ENCODE measurements around the gene MRPL39. TPM values are rescaled to one million over a fixed set of nuclear protein-coding genes. Genes with fewer than 3 reads are reported as not detected.

Gene MRPL39
- total and polyA plus RNA-seq, 12 donors, result 39.3 to 73.6 (median 52.7) TPM

DNA sequence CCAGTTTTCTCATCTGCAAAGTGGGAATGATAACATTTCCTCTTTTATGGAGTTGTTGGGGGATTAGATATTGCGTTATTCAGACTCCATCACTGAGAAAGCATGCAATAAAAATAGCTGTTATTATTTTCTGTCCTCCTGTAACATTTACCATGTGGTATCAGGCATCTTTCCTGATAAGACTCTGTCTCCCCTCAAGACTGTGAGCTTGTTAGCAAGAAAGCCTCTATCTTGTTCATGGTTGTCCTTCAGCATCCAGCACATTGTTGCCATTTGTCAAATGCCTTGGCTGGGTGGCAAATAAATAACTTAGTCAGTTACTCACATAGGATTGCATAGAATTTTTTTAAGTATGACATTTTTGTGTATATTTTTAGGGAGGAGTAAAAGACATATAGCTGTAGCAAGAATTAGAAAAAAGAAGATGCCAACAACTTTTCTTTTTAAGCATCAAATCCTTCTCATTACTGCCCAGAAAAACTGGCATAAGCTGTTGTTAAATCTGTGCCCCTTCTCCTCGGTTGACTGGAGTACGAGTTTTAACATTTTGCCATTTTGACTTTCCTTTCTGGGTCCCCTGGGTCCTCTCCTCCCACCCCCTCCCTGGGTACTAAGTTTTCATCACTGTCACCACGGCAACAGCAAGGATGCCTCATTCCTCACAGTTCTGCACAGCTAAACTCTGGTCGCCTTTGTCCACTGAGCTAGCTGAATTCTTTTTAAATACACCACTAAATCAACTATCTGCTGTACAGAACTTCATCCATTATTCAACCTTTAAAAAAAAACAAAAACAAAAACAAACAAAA is 30.8 kb upstream of the MRPL39 start:
- intact Hi-C loops (cut with DNase I), result loop anchor here in 3 of 10 donors (2.0 to 5.0 kb wide), 2 partner anchors 29 to 39 kb away; no protein-coding TSS in a partner anchor
- DNase-seq, result no peak
- Histone ChIP-seq H3K4me3 (peak overlapping the region in 6 of 10 donors; percentile 66 to 93 (median 84)), H3K4me1 (peaks cover 0 to 41% (median 22%) of the 10 kb centered on the region in 9 donors), H3K9me3 (no peaks in the 10 kb centered on the region), H3K27me3 (peaks cover 0 to 32% (median 0%) of the 10 kb centered on the region in 7 donors), H3K36me3 (peaks cover 0 to 12% (median 0%) of the 10 kb centered on the region in 9 donors), H3K27ac (peak overlapping the region in 8 of 10 donors; percentile 86 to 98 (median 91))
- no peak for ATAC-seq
- WGBS, 2 donors, result 38 to 45% methylated on average over 5 of the region's 5 CpGs
- TF ChIP-seq, protein P1, sequence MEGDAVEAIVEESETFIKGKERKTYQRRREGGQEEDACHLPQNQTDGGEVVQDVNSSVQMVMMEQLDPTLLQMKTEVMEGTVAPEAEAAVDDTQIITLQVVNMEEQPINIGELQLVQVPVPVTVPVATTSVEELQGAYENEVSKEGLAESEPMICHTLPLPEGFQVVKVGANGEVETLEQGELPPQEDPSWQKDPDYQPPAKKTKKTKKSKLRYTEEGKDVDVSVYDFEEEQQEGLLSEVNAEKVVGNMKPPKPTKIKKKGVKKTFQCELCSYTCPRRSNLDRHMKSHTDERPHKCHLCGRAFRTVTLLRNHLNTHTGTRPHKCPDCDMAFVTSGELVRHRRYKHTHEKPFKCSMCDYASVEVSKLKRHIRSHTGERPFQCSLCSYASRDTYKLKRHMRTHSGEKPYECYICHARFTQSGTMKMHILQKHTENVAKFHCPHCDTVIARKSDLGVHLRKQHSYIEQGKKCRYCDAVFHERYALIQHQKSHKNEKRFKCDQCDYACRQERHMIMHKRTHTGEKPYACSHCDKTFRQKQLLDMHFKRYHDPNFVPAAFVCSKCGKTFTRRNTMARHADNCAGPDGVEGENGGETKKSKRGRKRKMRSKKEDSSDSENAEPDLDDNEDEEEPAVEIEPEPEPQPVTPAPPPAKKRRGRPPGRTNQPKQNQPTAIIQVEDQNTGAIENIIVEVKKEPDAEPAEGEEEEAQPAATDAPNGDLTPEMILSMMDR (IDR thresholded peaks at IDR 0.05), result no peak

DNA sequence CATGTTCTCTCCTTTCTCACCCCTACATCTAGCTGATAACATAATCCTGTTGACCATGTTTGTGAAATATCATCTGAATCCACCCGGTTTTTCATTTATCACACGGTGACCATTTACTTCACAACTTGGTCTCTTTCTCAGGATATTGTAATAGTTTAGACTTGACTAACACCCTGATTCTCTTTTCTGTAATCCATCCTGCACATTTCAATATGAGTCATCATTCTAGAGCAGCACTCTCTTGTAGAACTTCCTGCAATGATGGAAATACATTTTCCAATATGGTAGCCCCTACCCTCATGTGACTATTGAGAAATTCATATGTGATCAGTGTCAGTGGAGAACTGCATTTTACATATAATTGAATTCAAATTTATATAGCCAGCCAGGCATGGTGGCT is 29.4 kb upstream of the MRPL39 start:
- Histone ChIP-seq H3K4me3 (no peak overlapping the region), H3K27me3 (peaks cover 0 to 32% (median 0%) of the 10 kb centered on the region in 7 donors), H3K9me3 (no peaks in the 10 kb centered on the region), H3K4me1 (peaks cover 0 to 29% (median 22%) of the 10 kb centered on the region in 9 donors), H3K36me3 (no peaks in the 10 kb centered on the region), H3K27ac (no peak overlapping the region)
- TF ChIP-seq, protein P1 (IDR thresholded peaks at IDR 0.05), result no peak
- intact Hi-C loops (cut with DNase I), result loop anchor here in 1 of 10 donors (5.0 kb wide), 1 partner anchor 41 kb away; no protein-coding TSS in a partner anchor
- ATAC-seq (no peak), DNase-seq (no peak)
- WGBS, 2 donors, result 94 to 96% methylated on average over 2 of the region's 2 CpGs

DNA sequence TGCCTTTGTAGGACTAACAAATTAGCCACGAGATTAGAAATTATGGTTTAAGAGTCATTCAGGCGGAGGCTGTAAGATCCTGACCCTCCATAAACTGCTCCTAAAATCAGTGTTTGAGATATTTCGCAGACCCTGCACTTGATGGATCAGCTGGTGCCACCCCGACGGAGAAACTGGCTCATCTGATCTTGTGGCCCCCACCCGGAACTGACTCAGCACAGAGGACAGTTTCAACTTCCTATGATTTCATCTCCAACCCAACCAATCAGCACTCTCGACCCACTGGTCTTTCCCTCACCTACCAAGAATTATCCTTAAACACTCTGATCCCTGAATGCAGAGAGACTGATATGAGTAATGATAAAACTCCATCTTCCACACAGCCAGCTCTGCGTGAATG is 28.0 kb upstream of the MRPL39 start:
- Histone ChIP-seq H3K27me3 (peaks cover 0 to 27% (median 0%) of the 10 kb centered on the region in 7 donors), H3K27ac (no peak overlapping the region), H3K4me1 (peaks cover 0 to 18% (median 14%) of the 10 kb centered on the region in 9 donors), H3K36me3 (no peaks in the 10 kb centered on the region), H3K4me3 (no peak overlapping the region), H3K9me3 (no peaks in the 10 kb centered on the region)
- 75 to 76% methylated on average over 8 of the region's 8 CpGs for WGBS, 2 donors
- intact Hi-C loops (cut with DNase I), result loop anchor here in 1 of 10 donors (5.0 kb wide), 1 partner anchor 42 kb away; no protein-coding TSS in a partner anchor
- ATAC-seq (no peak), DNase-seq (no peak)
- TF ChIP-seq, protein P1 (IDR thresholded peaks at IDR 0.05), result no peak

DNA sequence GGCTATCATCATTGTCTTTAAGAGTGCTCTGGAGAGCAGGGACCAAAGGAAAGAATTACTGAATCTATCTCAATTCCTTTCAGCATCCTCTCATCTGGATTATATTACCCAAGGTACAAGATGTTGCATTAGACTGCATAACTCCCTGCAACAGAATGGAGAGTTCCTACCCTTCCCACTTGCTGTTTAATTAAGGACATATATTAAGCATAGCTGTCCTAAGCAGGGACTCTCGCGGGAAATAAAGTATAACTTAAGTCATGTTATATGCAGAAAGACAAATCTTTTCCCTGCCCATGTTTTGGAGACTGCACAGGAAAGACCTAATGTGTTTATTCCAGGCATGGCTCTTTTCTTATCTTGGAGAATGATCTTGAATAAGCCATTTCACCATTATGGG is 25.0 kb upstream of the MRPL39 start:
- H3K27me3 ChIP-seq, result no peaks in the 10 kb centered on the region
- no peak overlapping the region for H3K4me3 ChIP-seq
- no peak overlapping the region for H3K27ac ChIP-seq
- ATAC-seq (no peak), DNase-seq (no peak)
- H3K36me3 ChIP-seq, result no peaks in the 10 kb centered on the region
- TF ChIP-seq, protein P1 (IDR thresholded peaks at IDR 0.05), result no peak
- WGBS, 2 donors, result 97 to 98% methylated on average over 2 of the region's 2 CpGs
- peaks cover 0 to 2% (median 0%) of the 10 kb centered on the region in 9 donors for H3K4me1 ChIP-seq
- H3K9me3 ChIP-seq, result no peaks in the 10 kb centered on the region
- intact Hi-C loops (cut with DNase I), result no loop called here

Measured in heart right ventricle (tissue), 16 donors.